Neural cell (in vitro differentiated cells): ENCODE measurements around the gene ZNF771. TPM values are rescaled to one million over a fixed set of nuclear protein-coding genes. Genes with fewer than 3 reads are reported as not detected.

Experiments
- H2AFZ ChIP-seq: fragments of 200-600, 300-800 bp; sonication (generic), shearing (Covaris generic); 2 replicates; pipeline ENCODE4 v1.6.0; 2014; ENCODE audit warnings: low read depth, mild to moderate bottlenecking, antibody characterized with exemption, low read length, moderate library complexity
- H3F3A ChIP-seq: fragments of 200-600 bp; shearing (Covaris generic); 2 replicates; pipeline ENCODE4 v1.6.1; 2016; ENCODE audit warnings: mild to moderate bottlenecking, moderate library complexity, mixed read lengths, antibody characterized with exemption, low read length; ENCODE audit not compliant: insufficient read depth, poor library complexity, severe bottlenecking
- H3K27ac ChIP-seq: fragments of 200-600, 300-800 bp; sonication (generic), shearing (Covaris generic); 2 replicates; pipeline ENCODE4 v1.5.1; 2014; ENCODE audit warnings: mild to moderate bottlenecking, low read length, moderate library complexity
- H3K27me3 ChIP-seq: fragments of 300-800, 200-600 bp; sonication (generic), shearing (Covaris generic); 2 replicates; pipeline ENCODE4 v1.6.0; 2014; ENCODE audit warnings: mild to moderate bottlenecking, low read depth, low read length, moderate library complexity; ENCODE audit not compliant: insufficient read depth
- H3K36me3 ChIP-seq: fragments of 300-800, 200-600 bp; sonication (generic), shearing (Covaris generic); 2 replicates; pipeline ENCODE4 v1.5.1; 2014; ENCODE audit warnings: mild to moderate bottlenecking, antibody characterized with exemption, low read length, moderate library complexity; ENCODE audit not compliant: insufficient read depth
- H3K4me2 ChIP-seq: fragments of 300-800, 200-600 bp; sonication (generic), shearing (Covaris generic); 2 replicates; pipeline ENCODE4 v1.6.0; 2014; ENCODE audit warnings: mild to moderate bottlenecking, low read length
- H3K4me3 ChIP-seq: fragments of 300-800, 200-600 bp; sonication (generic), shearing (Covaris generic); 2 replicates; pipeline ENCODE4 v1.5.1; 2014; ENCODE audit warnings: mild to moderate bottlenecking, low read length, moderate library complexity
- H3K79me2 ChIP-seq: fragments of 200-600 bp; shearing (Covaris generic); replicated peaks from 2 replicates; pipeline ENCODE4 v1.6.0; 2014; ENCODE audit warnings: mild to moderate bottlenecking, low read length, moderate library complexity; ENCODE audit not compliant: insufficient read depth
- H3K9ac ChIP-seq: fragments of 300-800, 200-600 bp; sonication (generic), shearing (Covaris generic); 2 replicates; pipeline ENCODE4 v1.6.1; 2016; ENCODE audit warnings: mild to moderate bottlenecking, low read length, mixed read lengths
- H3K9me2 ChIP-seq: fragments of 200-600 bp; shearing (Covaris generic); 2 replicates; pipeline ENCODE4 v1.6.1; 2016; ENCODE audit warnings: mild to moderate bottlenecking, low read length, mixed read lengths; ENCODE audit not compliant: insufficient read depth
- H3K9me3 ChIP-seq: fragments of 200-600, 300-800 bp; sonication (generic), shearing (Covaris generic); 2 replicates; pipeline ENCODE4 v1.6.1; 2016; ENCODE audit warnings: mild to moderate bottlenecking, mixed run types, low read length, moderate library complexity, mixed read lengths
- H4K20me1 ChIP-seq: fragments of 200-600 bp; shearing (Covaris generic); 2 replicates; pipeline ENCODE4 v1.6.1; 2016; ENCODE audit warnings: mild to moderate bottlenecking, mixed run types; ENCODE audit not compliant: insufficient read depth
- CTCF ChIP-seq: fragments of 450-650 bp; IDR thresholded peaks from 2 replicates; pipeline ENCODE4 v1.5.1; 2014; ENCODE audit warnings: antibody characterized with exemption, mild to moderate bottlenecking, moderate library complexity; ENCODE audit not compliant: poor library complexity, severe bottlenecking
- EP300 ChIP-seq: fragments of 450-650 bp; conservative IDR thresholded peaks from 2 replicates; pipeline ENCODE4 v1.6.1; 2014; ENCODE audit warnings: antibody characterized with exemption, mild to moderate bottlenecking, moderate library complexity; ENCODE audit not compliant: poor library complexity, severe bottlenecking
- EZH2 ChIP-seq: fragments of 200-600, 300-800 bp; shearing (Covaris generic), sonication (generic); IDR thresholded peaks from 2 replicates; pipeline ENCODE4 v1.6.1; 2014; ENCODE audit warnings: antibody characterized with exemption, low read length, borderline replicate concordance, mild to moderate bottlenecking; ENCODE audit not compliant: insufficient read depth, poor library complexity, severe bottlenecking
- MXI1 ChIP-seq: fragments of 450-650 bp; conservative IDR thresholded peaks from 2 replicates; pipeline ENCODE4 v1.6.1; 2014; ENCODE audit warnings: antibody characterized with exemption, mild to moderate bottlenecking; ENCODE audit not compliant: poor library complexity, severe bottlenecking
- POLR2AphosphoS5 ChIP-seq: IDR thresholded peaks from 2 replicates; pipeline ENCODE4 v1.6.1; 2012
- RAD21 ChIP-seq: fragments of 450-650 bp; conservative IDR thresholded peaks from 2 replicates; pipeline ENCODE4 v1.6.1; 2014; ENCODE audit warnings: antibody characterized with exemption, mild to moderate bottlenecking, moderate library complexity
- REST ChIP-seq: IDR thresholded peaks from 2 replicates; pipeline ENCODE4 v1.6.1; 2012; ENCODE audit warnings: borderline replicate concordance
- SMC3 ChIP-seq: fragments of 450-650 bp; conservative IDR thresholded peaks from 2 replicates; pipeline ENCODE4 v1.6.1; 2014; ENCODE audit warnings: antibody characterized with exemption, mild to moderate bottlenecking, moderate library complexity; ENCODE audit not compliant: poor library complexity
- TAF1 ChIP-seq: IDR thresholded peaks from 2 replicates; pipeline ENCODE4 v1.6.1; 2012; ENCODE audit warnings: low read depth
- polyA plus RNA-seq: library from polyadenylated mRNA; depleted of rRNA; stranded (reverse); fragments of >200 nt; gene quantifications from 2 replicates; pipeline ENCODE4 v1.2.3, GENCODE V29; 2014

ZNF771 gene
- polyA plus RNA-seq, 1 donor from 2014 or later, result 11.7 TPM

GRCh38 chr16:30368792-30369090, 38.7 kb upstream of the ZNF771 start:
- H3F3A ChIP-seq, result no peaks in the 10 kb centered on the region
- peak overlapping the region; percentile 59 for H3K27ac ChIP-seq
- H3K27me3 ChIP-seq, result no peaks in the 10 kb centered on the region
- no peaks in the 10 kb centered on the region for H3K36me3 ChIP-seq
- H3K4me2 ChIP-seq, result peak overlapping the region; percentile 98
- no peaks in the 10 kb centered on the region for H3K9me2 ChIP-seq
- H4K20me1 ChIP-seq, result peaks cover 24% of the 10 kb centered on the region
- peak overlapping the region; percentile 85 for H3K9ac ChIP-seq
- H2AFZ ChIP-seq, result no peak overlapping the region
- no peaks in the 10 kb centered on the region for H3K9me3 ChIP-seq
- H3K79me2 ChIP-seq, result peaks cover 46% of the 10 kb centered on the region
- peak overlapping the region; percentile 97 for H3K4me3 ChIP-seq
- TF ChIP-seq SMC3 (no peak), RAD21 (no peak), EP300 (no peak), MXI1 (no peak), POLR2AphosphoS5 (no peak), EZH2 (no peak), TAF1 (no peak), CTCF (no peak), REST (no peak)

- peak overlapping the region; percentile 85 for H3K9ac ChIP-seq
- H3K79me2 ChIP-seq, result peaks cover 46% of the 10 kb centered on the region
- no peak overlapping the region for H2AFZ ChIP-seq
- no peaks in the 10 kb centered on the region for H3K36me3 ChIP-seq
- H3F3A ChIP-seq, result no peaks in the 10 kb centered on the region
- peak overlapping the region; percentile 97 for H3K4me3 ChIP-seq
- peak overlapping the region; percentile 59 for H3K27ac ChIP-seq
- no peaks in the 10 kb centered on the region for H3K9me2 ChIP-seq
- H3K4me2 ChIP-seq, result peak overlapping the region; percentile 98
- H3K27me3 ChIP-seq, result no peaks in the 10 kb centered on the region
- H3K9me3 ChIP-seq, result no peaks in the 10 kb centered on the region
- peaks cover 24% of the 10 kb centered on the region for H4K20me1 ChIP-seq
- TF ChIP-seq EP300 (no peak), RAD21 (no peak), CTCF (no peak), TAF1 (no peak), POLR2AphosphoS5 (no peak), EZH2 (no peak), MXI1 (no peak), SMC3 (no peak), REST (no peak)
Observed at GRCh38 chr16:30369091-30369937, 38.1 kb upstream of the ZNF771 start.
